Naive thymus-derived CD8-positive, alpha-beta T cell (primary cell): ENCODE measurements around the gene ZFPM1. TPM values are rescaled to one million over a fixed set of nuclear protein-coding genes. Genes with fewer than 3 reads are reported as not detected.

Experiments
- ATAC-seq, 2 donors: fragments of 150-1000 bp; cut with Tn5 transposase in 1 of 2; sonication (Bioruptor Pico), chemical (Tn5 transposase) in 1 of 2; 1 replicate in 1 of 2; 2 replicates in 1 of 2; pipeline ENCODE4 v1.10.0; 2021; ENCODE audit warnings: mild to moderate bottlenecking in 2 of 2, moderate library complexity in 2 of 2
- POLR2A ChIA-PET: fragments of 350-600 bp; sonication (Branson Sonifier 250); formaldehyde crosslinking; loops from one replicate; lab custom pipeline; 2021; ENCODE audit warnings: antibody characterized with exemption; lab: Charles Lee
- DNase-seq, 10 donors: peaks; one replicate each; pipeline versions ENCODE4 v3.0.0 to v3.0.0-alpha.2; 2020 to 2022
- H3K27ac Mint-ChIP-seq, 10 donors: one replicate each; pipeline ENCODE4 v1.8.0; 2020 to 2022; ENCODE audit warnings: mild to moderate bottlenecking in 10 of 10, mixed read lengths in 10 of 10, moderate library complexity in 4 of 10, inconsistent platforms in 1 of 10
- H3K27me3 Mint-ChIP-seq, 5 donors: one replicate each; pipeline ENCODE4 v1.8.0; 2021 to 2022; ENCODE audit warnings: mixed read lengths in 5 of 5
- H3K36me3 Mint-ChIP-seq, 3 donors: one replicate each; pipeline ENCODE4 v1.8.0; 2020 to 2022; ENCODE audit warnings: mixed read lengths in 3 of 3, mild to moderate bottlenecking in 2 of 3, inconsistent platforms in 1 of 3
- H3K4me1 Mint-ChIP-seq, 4 donors: one replicate each; pipeline ENCODE4 v1.8.0; 2021 to 2022; ENCODE audit warnings: mixed read lengths in 4 of 4
- H3K4me3 Mint-ChIP-seq, 10 donors: one replicate each; pipeline ENCODE4 v1.8.0; 2020 to 2022; ENCODE audit warnings: mild to moderate bottlenecking in 10 of 10, mixed read lengths in 10 of 10, moderate library complexity in 6 of 10, inconsistent platforms in 1 of 10
- H3K9me3 Mint-ChIP-seq, 9 donors: one replicate each; pipeline ENCODE4 v1.8.0; 2020 to 2022; ENCODE audit warnings: mixed read lengths in 9 of 9, mild to moderate bottlenecking in 3 of 9, inconsistent platforms in 1 of 9, moderate library complexity in 1 of 9
- polyA plus RNA-seq, 3 donors: library from polyadenylated mRNA; unstranded; fragments of 300-500 nt; fragmentation: Illumina TruSeq; gene quantifications; one replicate each; pipeline ENCODE4 v1.2.3, GENCODE V29; 2021
- total RNA-seq, 8 experiments: library from RNA in 2 of 8; stranded (reverse) in 2 of 8; gene quantifications; one replicate each; pipeline ENCODE4 v1.2.3 and lab custom pipeline; 2021 to 2026

ZFPM1 gene
- total and polyA plus RNA-seq, 5 experiments from 2014 or later: 0.23 to 10.8 (median 0.36) TPM

DNA sequence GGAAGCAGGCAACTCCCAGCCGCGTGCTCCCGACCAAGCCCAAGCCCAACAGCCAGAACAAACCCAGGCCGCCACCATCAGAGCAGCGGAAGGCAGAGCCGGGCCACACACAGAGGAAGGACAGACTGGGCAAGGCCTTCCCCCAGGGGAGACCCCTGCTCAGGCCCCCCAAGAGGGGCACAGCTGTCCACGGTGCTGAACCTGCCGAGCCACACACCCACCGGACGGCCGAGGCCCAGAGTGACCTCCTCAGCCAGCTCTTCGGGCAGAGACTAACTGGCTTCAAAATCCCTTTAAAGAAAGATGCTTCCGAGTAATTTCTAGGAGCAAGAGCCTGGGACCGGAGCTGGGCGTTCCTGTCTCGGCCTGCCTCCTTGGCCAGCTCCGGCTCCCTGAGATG is 14.1 kb upstream of the ZFPM1 start:
- no peaks in the 10 kb centered on the region for H3K9me3 Mint-ChIP-seq
- peaks cover 4 to 6% (median 4%) of the 10 kb centered on the region in 4 donors for H3K4me1 Mint-ChIP-seq
- POLR2A ChIA-PET: no interaction called here
- H3K4me3 Mint-ChIP-seq: no peak overlapping the region
- no peaks in the 10 kb centered on the region for H3K27me3 Mint-ChIP-seq
- no peak for DNase-seq
- no peak overlapping the region for H3K27ac Mint-ChIP-seq
- ATAC-seq: no peak
- H3K36me3 Mint-ChIP-seq: no peaks in the 10 kb centered on the region

DNA sequence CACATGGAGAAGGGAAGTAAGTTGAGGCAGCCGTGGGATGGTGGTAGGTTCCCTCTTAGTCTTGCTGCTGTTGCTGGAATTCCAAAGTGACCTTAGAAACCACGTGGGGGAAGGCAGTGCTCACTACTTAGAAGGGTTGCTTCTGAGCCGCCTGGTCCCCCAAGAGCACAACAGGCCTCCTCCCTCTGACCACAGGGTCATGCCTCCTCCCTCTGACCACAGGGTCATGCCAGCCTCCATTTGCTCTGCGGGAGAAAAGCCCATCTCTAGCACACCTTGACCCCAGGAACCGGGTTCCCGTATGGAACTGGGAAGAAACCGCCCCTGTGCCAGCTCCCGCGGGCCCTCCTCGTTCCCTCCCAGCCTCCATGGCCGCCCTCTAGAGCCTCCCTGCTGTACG is 13.4 kb upstream of the ZFPM1 start:
- ATAC-seq: no peak
- DNase-seq: no peak
- POLR2A ChIA-PET: no interaction called here
- H3K27ac Mint-ChIP-seq: no peak overlapping the region
- no peaks in the 10 kb centered on the region for H3K27me3 Mint-ChIP-seq
- no peaks in the 10 kb centered on the region for H3K9me3 Mint-ChIP-seq
- H3K4me3 Mint-ChIP-seq: no peak overlapping the region
- no peaks in the 10 kb centered on the region for H3K36me3 Mint-ChIP-seq
- H3K4me1 Mint-ChIP-seq: peaks cover 4 to 6% (median 4%) of the 10 kb centered on the region in 4 donors

DNA sequence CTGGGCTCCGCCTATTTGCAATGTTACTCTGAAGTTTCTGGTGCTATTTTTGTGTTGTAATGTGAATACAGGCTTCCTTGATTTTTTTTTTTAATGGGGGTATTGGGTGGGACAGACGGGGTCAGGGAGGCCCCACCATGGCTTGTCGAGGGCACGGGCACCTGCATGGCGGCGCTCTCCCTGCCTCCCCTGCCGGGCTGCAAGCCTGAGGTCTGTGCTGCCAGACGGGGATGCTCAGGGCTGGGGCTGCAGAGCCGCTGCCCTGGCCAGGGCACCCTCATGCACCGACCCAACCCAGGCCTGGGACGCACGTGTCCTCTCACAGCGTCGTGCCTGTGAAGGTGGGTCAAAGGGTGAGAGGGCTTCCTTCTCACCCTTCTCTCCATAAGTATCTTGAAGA is 13.0 kb upstream of the ZFPM1 start:
- Mint-ChIP-seq H3K36me3 (no peaks in the 10 kb centered on the region), H3K9me3 (no peaks in the 10 kb centered on the region), H3K4me1 (peaks cover 4 to 6% (median 4%) of the 10 kb centered on the region in 4 donors), H3K27ac (no peak overlapping the region), H3K27me3 (no peaks in the 10 kb centered on the region), H3K4me3 (no peak overlapping the region)
- no peak for ATAC-seq
- DNase-seq: no peak
- POLR2A ChIA-PET: no interaction called here

DNA sequence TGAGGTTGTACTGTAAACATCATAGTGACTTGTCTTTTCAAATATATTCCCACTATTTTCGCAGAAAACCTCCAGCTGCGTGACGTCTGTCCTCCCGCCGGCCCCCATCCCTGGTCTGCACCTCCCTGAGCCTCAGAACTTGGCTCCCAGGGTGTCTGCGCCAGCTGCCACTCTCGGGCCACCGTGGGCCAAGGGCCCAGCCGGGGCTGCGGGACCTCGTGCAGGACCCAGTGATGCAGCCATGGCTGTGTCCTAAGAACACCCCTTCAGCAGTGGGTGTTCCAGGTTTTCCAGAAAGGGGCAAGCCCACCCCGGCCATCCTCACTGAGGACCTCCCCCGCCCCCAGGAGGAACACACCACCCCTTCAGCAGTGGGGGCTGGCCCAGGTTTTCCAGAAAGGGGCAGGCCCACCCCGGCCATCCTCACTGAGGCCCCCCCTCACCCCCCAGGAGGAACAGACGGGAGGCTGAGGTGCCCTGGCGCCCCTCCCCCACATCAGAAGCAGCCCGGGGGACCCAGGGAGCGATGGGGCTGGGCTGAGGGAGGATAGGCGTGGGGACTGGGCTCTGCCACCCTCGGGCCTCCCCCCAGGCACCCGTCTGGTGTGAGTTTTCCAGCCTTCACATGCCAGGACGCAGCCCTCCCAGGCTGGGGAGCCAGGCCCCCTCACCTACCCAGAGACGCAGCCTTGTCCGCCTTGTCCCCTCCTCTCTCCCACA is 12.2 kb upstream of the ZFPM1 start:
- Mint-ChIP-seq H3K36me3 (no peaks in the 10 kb centered on the region), H3K27me3 (no peaks in the 10 kb centered on the region), H3K4me1 (peaks cover 3 to 6% (median 4%) of the 10 kb centered on the region in 4 donors), H3K27ac (no peak overlapping the region), H3K9me3 (no peaks in the 10 kb centered on the region), H3K4me3 (no peak overlapping the region)
- DNase-seq: no peak
- no peak for ATAC-seq
- POLR2A ChIA-PET: no interaction called here

DNA sequence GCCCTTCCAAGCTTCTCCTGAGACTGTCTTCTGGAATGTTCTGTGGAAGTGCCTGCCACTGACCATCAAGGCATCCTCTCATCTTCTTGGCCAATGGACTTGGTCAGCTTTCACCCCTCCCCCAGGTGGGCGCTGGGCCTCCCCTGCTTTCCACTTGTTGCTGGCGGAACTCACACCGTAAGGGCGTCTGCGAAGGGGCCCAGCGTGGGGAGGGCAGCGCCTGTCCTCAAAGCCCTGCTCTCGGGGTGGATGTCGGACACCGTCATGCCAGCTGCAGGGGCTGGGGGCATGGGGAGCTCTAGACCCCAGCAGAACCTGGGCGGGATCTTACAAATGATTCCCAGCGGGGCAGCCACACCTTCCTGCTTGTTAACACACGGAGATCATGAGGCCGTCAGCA is 11.6 kb upstream of the ZFPM1 start:
- H3K27ac Mint-ChIP-seq: peak overlapping the region in 1 of 10 donors; percentile 65
- peaks cover 3 to 6% (median 4%) of the 10 kb centered on the region in 4 donors for H3K4me1 Mint-ChIP-seq
- H3K36me3 Mint-ChIP-seq: no peaks in the 10 kb centered on the region
- DNase-seq: no peak
- H3K4me3 Mint-ChIP-seq: no peak overlapping the region
- POLR2A ChIA-PET: no interaction called here
- no peak for ATAC-seq
- no peaks in the 10 kb centered on the region for H3K9me3 Mint-ChIP-seq
- no peaks in the 10 kb centered on the region for H3K27me3 Mint-ChIP-seq

DNA sequence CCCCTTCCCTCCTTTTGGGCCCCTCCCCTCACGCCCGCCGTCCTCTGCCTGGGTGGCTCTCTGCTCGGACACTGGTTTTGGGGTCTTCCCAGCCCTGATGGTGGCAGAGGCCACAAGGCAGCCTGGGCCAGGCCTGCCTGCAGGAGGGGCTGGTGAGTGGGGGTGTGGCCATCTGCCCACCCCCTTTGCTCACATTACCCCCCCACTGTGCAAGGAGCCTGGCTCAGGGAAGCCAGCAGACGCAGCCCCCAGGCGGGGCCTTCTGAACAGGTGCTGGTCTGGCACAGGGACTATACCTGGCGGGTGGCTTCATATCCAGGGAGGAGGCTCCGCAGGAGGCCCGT is 10.7 kb upstream of the ZFPM1 start:
- DNase-seq (no peak), ATAC-seq (no peak)
- Mint-ChIP-seq H3K4me3 (no peak overlapping the region), H3K27me3 (no peaks in the 10 kb centered on the region), H3K27ac (no peak overlapping the region), H3K4me1 (peaks cover 3 to 6% (median 4%) of the 10 kb centered on the region in 4 donors), H3K9me3 (no peaks in the 10 kb centered on the region), H3K36me3 (no peaks in the 10 kb centered on the region)
- POLR2A ChIA-PET: no interaction called here

DNA sequence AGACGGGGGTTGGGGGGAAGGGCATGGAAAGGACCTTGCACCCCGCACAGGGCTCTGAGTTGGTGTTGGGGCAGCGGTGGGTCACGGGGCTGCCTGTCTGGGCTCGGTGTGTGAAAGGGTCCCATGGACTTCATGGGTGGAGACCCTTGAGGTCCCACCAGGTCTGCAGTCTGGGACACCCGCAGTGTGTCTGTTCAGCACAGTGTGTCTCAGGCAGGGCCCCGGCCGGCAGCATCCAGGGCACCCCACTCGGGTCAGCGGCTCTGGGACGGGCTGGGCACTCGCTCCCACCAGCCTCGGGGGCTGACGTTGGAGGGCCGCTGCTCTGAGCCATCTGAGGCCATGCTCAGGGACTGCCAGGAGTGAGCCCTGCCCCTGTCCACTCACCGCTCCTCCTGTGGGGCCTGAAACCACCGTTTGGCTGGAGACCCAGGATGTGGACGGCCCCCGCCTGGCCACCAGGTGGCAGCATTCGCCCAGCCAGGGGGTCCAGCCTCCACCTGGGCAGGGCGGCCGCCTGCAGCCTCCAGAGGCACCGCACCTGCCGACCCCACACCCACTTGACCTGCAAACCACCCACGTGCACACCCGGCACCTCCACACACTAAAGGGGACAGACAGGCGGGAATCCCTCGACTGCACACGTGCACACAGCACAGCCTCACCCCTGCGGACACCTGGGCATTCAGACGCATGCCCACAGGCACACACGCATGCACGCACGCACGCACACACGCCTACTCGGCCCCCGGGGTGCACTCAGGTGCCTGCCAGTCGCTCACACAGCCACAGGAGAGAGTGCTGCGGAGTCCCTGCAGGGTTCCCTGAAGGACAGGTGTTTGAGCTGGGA is 10.1 kb upstream of the ZFPM1 start:
- H3K27ac Mint-ChIP-seq: peak overlapping the region in 3 of 10 donors; percentile 18 to 78 (median 32)
- peaks cover 3 to 12% (median 4%) of the 10 kb centered on the region in 4 donors for H3K4me1 Mint-ChIP-seq
- ATAC-seq (peak; percentile 93 to 98), DNase-seq (peak; percentile 58 to 87 (median 80))
- H3K4me3 Mint-ChIP-seq: peak overlapping the region in 2 of 10 donors; percentile 30 to 64
- H3K27me3 Mint-ChIP-seq: no peaks in the 10 kb centered on the region
- no peaks in the 10 kb centered on the region for H3K36me3 Mint-ChIP-seq
- POLR2A ChIA-PET: no interaction called here
- no peaks in the 10 kb centered on the region for H3K9me3 Mint-ChIP-seq

DNA sequence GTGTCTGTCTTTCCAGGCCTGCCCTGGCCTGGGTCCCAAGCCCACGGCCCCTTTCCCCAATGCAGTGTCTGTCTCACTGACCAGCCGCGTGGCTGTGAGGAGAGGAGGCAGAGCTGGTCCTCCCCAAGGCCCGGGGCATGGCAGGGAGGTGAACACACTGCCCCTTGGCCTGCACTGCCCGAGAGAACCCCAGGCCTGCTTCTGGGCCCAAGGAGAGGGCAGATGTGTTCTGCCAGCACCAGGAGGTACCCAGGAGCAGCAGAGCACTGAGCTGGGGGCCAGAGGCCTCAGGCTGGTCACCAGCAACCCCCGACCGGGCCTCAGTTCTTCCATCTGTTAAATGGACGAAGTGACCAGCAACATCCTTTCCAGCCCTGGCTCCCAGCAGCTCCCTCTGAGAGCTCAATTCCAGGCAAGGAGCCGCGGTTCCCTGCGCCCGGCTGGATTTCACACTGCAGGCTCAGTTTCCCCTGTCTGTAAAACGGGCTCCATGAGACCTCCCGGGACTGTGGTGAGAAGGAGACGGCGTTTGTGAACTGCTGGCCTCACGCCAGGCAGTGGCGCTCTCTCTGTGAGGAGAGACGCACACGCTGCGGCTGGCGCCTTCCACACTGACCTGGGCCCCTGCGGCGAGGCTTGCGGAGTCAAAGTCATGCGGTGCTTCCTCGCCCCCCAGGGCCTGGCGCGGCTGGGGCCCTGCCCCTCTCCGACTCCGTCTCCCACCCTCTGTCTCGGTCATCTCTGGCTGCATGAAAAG is 8.1 kb upstream of the ZFPM1 start:
- Mint-ChIP-seq H3K27ac (no peak overlapping the region), H3K4me1 (peaks cover 6 to 21% (median 9%) of the 10 kb centered on the region in 4 donors), H3K9me3 (no peaks in the 10 kb centered on the region), H3K4me3 (no peak overlapping the region), H3K27me3 (no peaks in the 10 kb centered on the region), H3K36me3 (no peaks in the 10 kb centered on the region)
- DNase-seq (no peak), ATAC-seq (no peak)
- POLR2A ChIA-PET: no interaction called here

DNA sequence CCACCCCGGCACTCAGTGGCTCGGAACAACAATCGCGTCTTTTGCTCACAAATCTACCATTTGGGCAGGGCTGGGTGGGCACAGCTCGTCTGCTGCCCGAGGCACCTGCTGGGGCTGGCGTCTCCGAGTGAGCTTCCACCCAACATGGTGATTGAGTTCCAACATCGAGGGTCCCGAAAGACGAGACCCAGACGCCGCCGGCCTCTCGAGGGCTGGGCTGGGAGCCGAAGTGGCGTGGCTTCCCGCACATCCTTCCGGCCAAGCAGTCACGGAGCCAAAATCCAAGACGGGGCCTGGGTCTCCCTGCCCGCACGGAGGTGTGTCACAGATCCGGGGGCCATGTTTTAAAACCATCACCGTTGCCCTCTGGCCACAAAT is 7.5 kb upstream of the ZFPM1 start:
- no peak for ATAC-seq
- H3K27ac Mint-ChIP-seq: no peak overlapping the region
- no peak for DNase-seq
- no peaks in the 10 kb centered on the region for H3K27me3 Mint-ChIP-seq
- POLR2A ChIA-PET: no interaction called here
- H3K9me3 Mint-ChIP-seq: no peaks in the 10 kb centered on the region
- peaks cover 6 to 21% (median 9%) of the 10 kb centered on the region in 4 donors for H3K4me1 Mint-ChIP-seq
- H3K4me3 Mint-ChIP-seq: no peak overlapping the region
- H3K36me3 Mint-ChIP-seq: no peaks in the 10 kb centered on the region

DNA sequence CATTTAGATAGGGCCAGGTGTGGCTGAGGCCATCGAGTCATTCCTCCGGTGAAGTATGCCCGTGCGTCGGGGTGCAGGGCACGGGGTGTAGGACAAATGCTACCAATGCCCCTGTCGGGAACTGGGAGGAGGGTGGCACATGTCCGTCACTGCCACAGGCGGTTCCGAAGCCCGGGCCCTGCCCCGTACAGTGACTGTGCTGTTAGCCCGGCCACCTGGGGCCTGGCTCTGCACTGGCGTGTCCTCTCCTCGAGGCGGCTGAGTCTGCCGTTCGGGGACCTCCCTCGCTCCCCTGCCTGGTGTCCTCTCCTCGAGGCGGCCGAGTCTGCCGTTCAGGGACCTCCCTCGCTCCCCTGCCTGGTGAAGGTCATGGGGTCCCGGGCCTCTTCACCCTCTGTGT is 7.0 kb upstream of the ZFPM1 start:
- H3K27ac Mint-ChIP-seq: no peak overlapping the region

DNA sequence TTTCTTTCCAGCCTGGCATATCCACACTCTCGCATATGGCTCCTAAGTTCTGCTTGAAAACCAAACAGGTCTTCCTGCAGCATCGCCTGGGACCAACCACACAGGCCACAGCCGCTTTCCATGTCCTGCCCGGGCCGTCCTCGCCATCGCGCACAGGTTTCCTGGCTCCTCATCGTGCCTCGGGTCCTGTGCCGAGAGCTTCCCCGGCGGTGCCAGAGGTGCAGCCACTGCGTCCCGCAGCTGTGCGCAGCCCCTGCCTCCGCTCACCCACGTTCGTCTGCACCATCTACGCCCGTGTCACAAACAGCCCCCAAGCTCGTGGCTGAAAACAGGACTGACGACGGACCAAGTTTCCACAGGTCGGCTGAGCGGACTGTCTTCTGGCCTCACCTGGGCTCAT is 6.3 kb upstream of the ZFPM1 start:
- no peaks in the 10 kb centered on the region for H3K27me3 Mint-ChIP-seq
- no peaks in the 10 kb centered on the region for H3K36me3 Mint-ChIP-seq
- H3K27ac Mint-ChIP-seq: no peak overlapping the region
- no peak for DNase-seq
- POLR2A ChIA-PET: no interaction called here
- no peaks in the 10 kb centered on the region for H3K9me3 Mint-ChIP-seq
- no peak for ATAC-seq
- no peak overlapping the region for H3K4me3 Mint-ChIP-seq
- peaks cover 6 to 22% (median 15%) of the 10 kb centered on the region in 4 donors for H3K4me1 Mint-ChIP-seq

More for the DNA sequence above, 7.0 kb upstream of the ZFPM1 start:
- ATAC-seq (no peak), DNase-seq (no peak)
- H3K9me3 Mint-ChIP-seq: no peaks in the 10 kb centered on the region
- H3K4me3 Mint-ChIP-seq: no peak overlapping the region
- H3K27me3 Mint-ChIP-seq: no peaks in the 10 kb centered on the region
- POLR2A ChIA-PET: no interaction called here
- peaks cover 6 to 21% (median 11%) of the 10 kb centered on the region in 4 donors for H3K4me1 Mint-ChIP-seq
- no peaks in the 10 kb centered on the region for H3K36me3 Mint-ChIP-seq

DNA sequence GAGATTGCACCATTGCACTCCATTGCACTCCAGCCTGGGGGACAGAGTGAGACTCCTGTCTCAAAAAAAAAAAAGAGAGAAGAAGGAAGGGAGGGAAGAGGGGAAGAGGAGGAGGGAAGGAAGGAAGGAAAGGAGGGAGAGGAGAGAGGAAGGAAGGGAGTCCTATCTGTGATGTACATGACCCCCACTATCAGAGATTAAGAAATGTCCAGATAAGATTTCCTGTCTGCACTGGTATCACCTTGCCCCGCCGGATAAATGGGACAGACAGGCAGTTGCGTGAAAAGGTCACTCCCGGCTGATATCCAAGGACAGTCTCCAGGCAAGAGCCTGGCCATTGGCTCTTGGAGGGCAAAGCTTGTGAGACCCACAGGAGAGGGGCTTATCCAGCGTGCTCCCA is 5.2 kb upstream of the ZFPM1 start:
- Mint-ChIP-seq H3K4me1 (peaks cover 11 to 32% (median 22%) of the 10 kb centered on the region in 4 donors), H3K27me3 (no peaks in the 10 kb centered on the region), H3K4me3 (no peak overlapping the region), H3K9me3 (no peaks in the 10 kb centered on the region), H3K36me3 (no peaks in the 10 kb centered on the region), H3K27ac (peak overlapping the region in 2 of 10 donors; percentile 44 to 86)
- POLR2A ChIA-PET: no interaction called here
- ATAC-seq: no peak
- no peak for DNase-seq
